Neural crest cell (in vitro differentiated cells): Measurements from ENCODE around the gene PARP11. TPM values are rescaled to one million over a fixed set of nuclear protein-coding genes. Genes with fewer than 3 reads are reported as not detected.

Experiments used
- DNase-seq: peaks from one replicate; pipeline ENCODE4 v3.0.0; 2021; ENCODE audit warnings: low read depth, mixed read lengths, low spot score
- H3K27ac Mint-ChIP-seq: one replicate; pipeline ENCODE4 v1.8.0; 2021; ENCODE audit warnings: mild to moderate bottlenecking, mixed read lengths; ENCODE audit not compliant: unreplicated experiment
- H3K27me3 Mint-ChIP-seq: 2 replicates; pipeline ENCODE4 v1.8.0; 2021; ENCODE audit warnings: low read depth, mild to moderate bottlenecking, mixed read lengths
- H3K36me3 Mint-ChIP-seq: 2 replicates; pipeline ENCODE4 v1.8.0; 2021; ENCODE audit warnings: low read depth, mild to moderate bottlenecking, mixed read lengths
- H3K4me1 Mint-ChIP-seq: 2 replicates; pipeline ENCODE4 v1.8.0; 2021; ENCODE audit warnings: mixed read lengths
- H3K4me3 Mint-ChIP-seq: one replicate; pipeline ENCODE4 v1.8.0; 2021; ENCODE audit warnings: mild to moderate bottlenecking, mixed read lengths
- H3K9me3 Mint-ChIP-seq: 2 replicates; pipeline ENCODE4 v1.8.0; 2021; ENCODE audit warnings: mixed read lengths
- total RNA-seq: library from RNA; stranded (reverse); gene quantifications from 2 replicates; pipeline ENCODE4 v1.2.1, GENCODE V29; 2021
- TF ChIP-seq, protein P1 (sequence below): fragments of 200-600 bp; sonication (generic); conservative IDR thresholded peaks from 2 replicates; pipeline ENCODE4 v1.5.0; 2021; ENCODE audit warnings: antibody characterized with exemption, mild to moderate bottlenecking

Gene PARP11
- total RNA-seq, 1 donor from 2014 or later: 17.3 TPM

DNA sequence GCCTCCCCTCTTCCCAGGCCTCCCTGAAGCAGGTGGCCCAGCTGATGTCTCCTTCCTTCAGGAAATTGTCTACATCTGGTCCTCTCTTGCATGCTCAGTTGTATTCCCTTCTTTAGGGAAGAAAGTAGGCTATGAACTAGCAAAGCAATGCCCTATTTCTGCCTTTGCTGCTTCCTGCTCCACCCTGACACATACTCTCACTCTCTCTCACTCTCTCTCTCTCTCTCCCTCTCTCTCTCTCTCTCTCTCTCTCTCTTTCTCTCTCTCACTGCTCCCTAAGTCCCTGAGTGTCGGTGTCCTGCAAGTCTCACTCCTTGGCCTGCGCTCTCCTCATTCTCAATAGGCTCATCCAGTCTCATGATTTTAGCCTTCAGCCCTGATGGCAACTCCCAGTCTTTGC lies 19.4 kb upstream of the PARP11 start:
- no peak for DNase-seq
- Mint-ChIP-seq H3K27ac (no peak overlapping the region), H3K4me3 (no peak overlapping the region), H3K4me1 (no peaks in the 10 kb centered on the region), H3K36me3 (no peaks in the 10 kb centered on the region), H3K9me3 (no peaks in the 10 kb centered on the region), H3K27me3 (no peaks in the 10 kb centered on the region)
- TF ChIP-seq, protein P1, sequence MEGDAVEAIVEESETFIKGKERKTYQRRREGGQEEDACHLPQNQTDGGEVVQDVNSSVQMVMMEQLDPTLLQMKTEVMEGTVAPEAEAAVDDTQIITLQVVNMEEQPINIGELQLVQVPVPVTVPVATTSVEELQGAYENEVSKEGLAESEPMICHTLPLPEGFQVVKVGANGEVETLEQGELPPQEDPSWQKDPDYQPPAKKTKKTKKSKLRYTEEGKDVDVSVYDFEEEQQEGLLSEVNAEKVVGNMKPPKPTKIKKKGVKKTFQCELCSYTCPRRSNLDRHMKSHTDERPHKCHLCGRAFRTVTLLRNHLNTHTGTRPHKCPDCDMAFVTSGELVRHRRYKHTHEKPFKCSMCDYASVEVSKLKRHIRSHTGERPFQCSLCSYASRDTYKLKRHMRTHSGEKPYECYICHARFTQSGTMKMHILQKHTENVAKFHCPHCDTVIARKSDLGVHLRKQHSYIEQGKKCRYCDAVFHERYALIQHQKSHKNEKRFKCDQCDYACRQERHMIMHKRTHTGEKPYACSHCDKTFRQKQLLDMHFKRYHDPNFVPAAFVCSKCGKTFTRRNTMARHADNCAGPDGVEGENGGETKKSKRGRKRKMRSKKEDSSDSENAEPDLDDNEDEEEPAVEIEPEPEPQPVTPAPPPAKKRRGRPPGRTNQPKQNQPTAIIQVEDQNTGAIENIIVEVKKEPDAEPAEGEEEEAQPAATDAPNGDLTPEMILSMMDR: no peak

DNA sequence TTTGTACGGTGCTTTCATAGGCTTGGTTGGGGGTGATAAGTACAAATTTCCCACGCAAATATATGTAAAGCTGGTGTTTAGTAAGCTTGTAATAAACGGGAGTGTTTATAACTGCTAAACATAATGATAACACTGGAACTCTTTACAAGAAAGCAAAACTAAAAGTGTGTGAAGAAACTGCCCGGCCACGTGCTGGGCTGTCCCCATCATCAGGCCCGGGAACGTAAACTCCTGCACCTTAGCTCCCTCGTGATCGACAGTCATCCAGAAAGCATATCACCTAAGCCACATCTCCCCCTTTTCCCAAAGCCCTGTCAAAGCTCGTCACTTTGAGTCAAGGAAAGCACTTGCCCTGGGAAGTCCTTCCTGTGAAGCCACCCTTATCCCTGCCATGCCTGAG lies 18.0 kb upstream of the PARP11 start:
- no peak for DNase-seq
- TF ChIP-seq, protein P1: no peak
- Mint-ChIP-seq H3K36me3 (no peaks in the 10 kb centered on the region), H3K4me1 (no peaks in the 10 kb centered on the region), H3K9me3 (no peaks in the 10 kb centered on the region), H3K27me3 (no peaks in the 10 kb centered on the region), H3K27ac (no peak overlapping the region), H3K4me3 (no peak overlapping the region)

DNA sequence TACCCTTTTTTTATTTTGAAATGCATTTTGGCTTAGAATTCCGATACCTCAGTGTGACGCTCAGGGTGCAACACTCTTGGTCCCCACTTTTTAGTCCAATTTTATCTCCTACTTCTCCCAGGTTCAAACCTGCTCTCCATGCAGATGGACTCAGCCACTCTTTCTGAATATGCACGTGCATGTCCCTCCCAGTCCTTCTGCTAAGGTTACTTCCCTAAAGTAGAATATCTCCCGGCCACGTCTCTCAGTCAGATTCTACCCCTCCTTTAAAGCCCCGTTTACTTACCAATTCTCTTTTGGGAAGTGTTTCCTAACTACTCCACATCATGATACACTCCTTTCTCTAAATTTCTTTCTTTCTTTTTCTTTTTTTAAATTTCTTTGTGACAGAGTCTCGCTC lies 15.5 kb upstream of the PARP11 start:
- DNase-seq: no peak
- H3K36me3 Mint-ChIP-seq: no peaks in the 10 kb centered on the region
- H3K27ac Mint-ChIP-seq: no peak overlapping the region
- H3K27me3 Mint-ChIP-seq: no peaks in the 10 kb centered on the region
- TF ChIP-seq, protein P1: no peak
- H3K4me3 Mint-ChIP-seq: no peak overlapping the region
- no peaks in the 10 kb centered on the region for H3K9me3 Mint-ChIP-seq
- H3K4me1 Mint-ChIP-seq: peaks cover 12% of the 10 kb centered on the region

DNA sequence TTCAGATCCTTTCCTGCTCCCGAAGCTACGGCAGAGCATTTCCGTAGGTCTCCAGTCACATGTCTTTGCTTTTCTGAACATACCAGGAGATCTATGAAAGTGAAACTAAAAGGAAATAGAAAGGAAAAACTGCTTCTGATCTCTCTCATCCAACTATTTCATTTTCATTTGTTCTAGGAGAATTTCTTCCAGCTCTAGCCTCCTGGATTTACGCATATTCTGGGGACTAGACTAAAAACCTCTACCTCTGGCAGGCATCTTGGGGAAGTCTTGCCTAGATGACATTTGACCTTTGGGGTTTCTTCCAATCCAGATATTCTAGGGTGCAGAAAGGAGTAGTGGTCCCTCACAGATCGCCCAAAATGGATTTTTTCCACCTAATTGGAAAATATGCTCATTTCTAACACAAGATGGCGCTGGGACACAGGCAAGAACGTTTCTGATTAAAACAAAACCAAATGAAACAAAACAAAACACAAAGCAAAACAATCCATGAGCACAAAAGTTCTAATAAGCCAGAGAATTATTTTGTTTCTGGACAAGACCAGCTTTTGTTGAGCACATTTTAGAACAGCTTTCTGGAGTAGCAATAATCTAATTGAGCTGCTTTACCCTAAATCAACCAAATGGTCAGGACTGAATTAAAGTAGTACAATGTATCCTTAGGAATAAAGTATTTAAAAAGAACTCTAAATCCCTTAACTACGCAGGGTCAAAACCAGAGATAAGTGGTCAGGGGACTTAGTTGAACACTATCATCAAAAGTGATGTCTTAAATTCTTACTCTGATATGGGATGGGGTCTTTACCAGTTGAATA lies 12.3 kb upstream of the PARP11 start:
- TF ChIP-seq, protein P1: peak; percentile 99
- Mint-ChIP-seq H3K27ac (no peak overlapping the region), H3K4me3 (no peak overlapping the region), H3K27me3 (no peaks in the 10 kb centered on the region), H3K9me3 (no peaks in the 10 kb centered on the region), H3K36me3 (no peaks in the 10 kb centered on the region), H3K4me1 (peaks cover 12% of the 10 kb centered on the region)
- DNase-seq: no peak

DNA sequence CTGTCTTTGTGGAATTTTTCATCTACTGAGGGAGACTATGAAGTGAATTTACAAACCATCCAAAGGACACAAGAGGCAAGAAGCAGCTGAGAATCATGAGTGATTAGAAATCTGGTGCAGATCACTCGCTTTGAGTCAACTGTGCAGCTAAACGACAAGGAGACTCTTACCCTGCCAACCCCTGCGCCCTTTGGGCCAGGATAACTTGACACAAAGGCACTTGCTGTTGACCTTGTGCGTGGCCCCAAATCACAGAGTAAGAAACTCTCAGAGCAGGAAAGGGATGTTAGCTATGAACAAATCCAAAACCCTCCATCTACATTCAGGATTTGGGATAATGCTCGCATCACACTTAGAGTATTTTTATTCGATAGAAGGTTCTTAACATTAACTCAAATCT lies 11.5 kb upstream of the PARP11 start:
- no peak overlapping the region for H3K27ac Mint-ChIP-seq
- TF ChIP-seq, protein P1: no peak
- no peak overlapping the region for H3K4me3 Mint-ChIP-seq
- H3K36me3 Mint-ChIP-seq: no peaks in the 10 kb centered on the region
- peaks cover 12% of the 10 kb centered on the region for H3K4me1 Mint-ChIP-seq
- H3K9me3 Mint-ChIP-seq: no peaks in the 10 kb centered on the region
- no peak for DNase-seq
- no peaks in the 10 kb centered on the region for H3K27me3 Mint-ChIP-seq
